GM23338 (cell line): Measurements from ENCODE around the gene SPTB. TPM values are rescaled to one million over a fixed set of nuclear protein-coding genes. Genes with fewer than 3 reads are reported as not detected.

ENCODE experiments used
- ATAC-seq: fragments of 200-7000 bp; cut with Tn5 transposase; 3 replicates; pipeline ENCODE4 v1.9.1; 2020
- DNase-seq: peaks from one replicate; pipeline ENCODE4 v3.0.0-alpha.2; 2015; ENCODE audit warnings: low spot score
- H2AFZ ChIP-seq: fragments of 200-600 bp; sonication (generic); 2 replicates; pipeline ENCODE4 v1.8.0; 2016; ENCODE audit warnings: antibody characterized with exemption, mild to moderate bottlenecking, moderate library complexity
- H3F3A ChIP-seq: fragments of 200-600 bp; sonication (generic); replicated peaks from 2 replicates; pipeline ENCODE4 v1.8.0; 2017; ENCODE audit warnings: antibody characterized with exemption, mixed run types, low read depth
- H3K27ac ChIP-seq: fragments of 200-600 bp; sonication (generic); 2 replicates; pipeline ENCODE4 v1.6.1; 2016; ENCODE audit warnings: low read depth
- H3K27me3 ChIP-seq: fragments of 200-600 bp; sonication (generic); 2 replicates; pipeline ENCODE4 v1.8.0; 2016; ENCODE audit warnings: mild to moderate bottlenecking, mixed run types, moderate library complexity; ENCODE audit not compliant: insufficient read depth
- H3K36me3 ChIP-seq: fragments of 200-600 bp; sonication (generic); 2 replicates; pipeline ENCODE4 v1.8.0; 2016; ENCODE audit warnings: mild to moderate bottlenecking; ENCODE audit not compliant: insufficient read depth
- H3K4me1 ChIP-seq: fragments of 200-600 bp; sonication (generic); 2 replicates; pipeline ENCODE4 v1.8.0; 2016; ENCODE audit warnings: mild to moderate bottlenecking, moderate library complexity; ENCODE audit not compliant: insufficient read depth
- H3K4me2 ChIP-seq: fragments of 200-600 bp; sonication (generic); 2 replicates; pipeline ENCODE4 v1.7.1; 2017; ENCODE audit warnings: mixed run types
- H3K4me3 ChIP-seq: fragments of 200-600 bp; sonication (generic); 2 replicates; pipeline ENCODE4 v1.6.1; 2016; ENCODE audit warnings: mixed run types
- H3K79me2 ChIP-seq: fragments of 200-600 bp; sonication (generic); replicated peaks from 2 replicates; pipeline ENCODE4 v1.8.0; 2017; ENCODE audit warnings: mild to moderate bottlenecking; ENCODE audit not compliant: insufficient read depth
- H3K9me2 ChIP-seq: fragments of 200-600 bp; sonication (generic); 2 replicates; pipeline ENCODE4 v1.8.0; 2017; ENCODE audit not compliant: insufficient read depth
- H4K20me1 ChIP-seq: fragments of 200-600 bp; sonication (generic); replicated peaks from 2 replicates; pipeline ENCODE4 v1.8.0; 2017; ENCODE audit warnings: mild to moderate bottlenecking; ENCODE audit not compliant: insufficient read depth
- H3K27ac Mint-ChIP-seq: 2 replicates; pipeline ENCODE4 v1.8.0; 2020; ENCODE audit warnings: inconsistent platforms, mild to moderate bottlenecking, moderate library complexity, mixed read lengths
- H3K27me3 Mint-ChIP-seq: 3 replicates; pipeline ENCODE4 v1.8.0; 2022; ENCODE audit warnings: low read depth, mild to moderate bottlenecking, moderate library complexity, mixed read lengths, inconsistent platforms; ENCODE audit not compliant: insufficient read depth, poor library complexity
- H3K36me3 Mint-ChIP-seq: 3 replicates; pipeline ENCODE4 v1.8.0; 2021; ENCODE audit warnings: low read depth, mild to moderate bottlenecking, inconsistent platforms, moderate library complexity, mixed read lengths
- H3K4me1 Mint-ChIP-seq: 3 replicates; pipeline ENCODE4 v1.8.0; 2020; ENCODE audit warnings: mild to moderate bottlenecking, inconsistent platforms, mixed read lengths
- H3K4me3 Mint-ChIP-seq: 3 replicates; pipeline ENCODE4 v1.8.0; 2021; ENCODE audit warnings: moderate library complexity, mild to moderate bottlenecking, inconsistent platforms, mixed read lengths
- H3K9me3 Mint-ChIP-seq: 3 replicates; pipeline ENCODE4 v1.8.0; 2020; ENCODE audit warnings: moderate library complexity, mild to moderate bottlenecking, inconsistent platforms, mixed read lengths
- CREB1 ChIP-seq: fragments of 250-450 bp; sonication (Bioruptor Pico); IDR thresholded peaks from 2 replicates; pipeline ENCODE4 v1.5.0; 2020; ENCODE audit warnings: low read depth, mild to moderate bottlenecking, moderate library complexity
- CTCF ChIP-seq, 2 experiments: fragments of 200-600 bp in 1 of 2; sonication (generic) in 1 of 2; conservative IDR thresholded peaks; 2 replicates each; pipeline versions ENCODE4 v1.5.1 to v1.6.1; 2016 to 2017; ENCODE audit warnings: antibody characterized with exemption in 2 of 2, low read depth in 2 of 2, mild to moderate bottlenecking in 2 of 2, moderate library complexity in 1 of 2
- ETS1 ChIP-seq: IDR thresholded peaks from 2 replicates; pipeline ENCODE4 v1.6.1; 2016; ENCODE audit warnings: antibody characterized with exemption
- EZH2 ChIP-seq: fragments of 200-600 bp; sonication (generic); IDR thresholded peaks from one replicate; pipeline ENCODE4 v1.8.0; 2017; ENCODE audit warnings: antibody characterized with exemption, mild to moderate bottlenecking, low read depth; ENCODE audit not compliant: unreplicated experiment
- EZH2phosphoT487 ChIP-seq: fragments of 200-600 bp; sonication (generic); IDR thresholded peaks from one replicate; pipeline ENCODE4 v1.8.1; 2018; ENCODE audit warnings: antibody characterized with exemption; ENCODE audit not compliant: unreplicated experiment
- JUNB ChIP-seq: IDR thresholded peaks from one replicate; pipeline ENCODE4 v1.6.1; 2016; ENCODE audit warnings: antibody characterized with exemption; ENCODE audit not compliant: unreplicated experiment
- NANOG ChIP-seq: IDR thresholded peaks from 2 replicates; pipeline ENCODE4 v1.6.1; 2016; ENCODE audit warnings: antibody characterized with exemption, borderline replicate concordance
- POLR2AphosphoS5 ChIP-seq: IDR thresholded peaks from 2 replicates; pipeline ENCODE4 v1.6.1; 2016; ENCODE audit warnings: antibody characterized with exemption, low read depth
- REST ChIP-seq: IDR thresholded peaks from one replicate; pipeline ENCODE4 v1.6.1; 2018; ENCODE audit warnings: antibody characterized with exemption; ENCODE audit not compliant: unreplicated experiment
- STAT1 ChIP-seq: IDR thresholded peaks from one replicate; pipeline ENCODE4 v1.6.1; 2016; ENCODE audit warnings: antibody characterized with exemption; ENCODE audit not compliant: unreplicated experiment
- ZNF114 ChIP-seq: fragments of 250-450 bp; sonication (Bioruptor Pico); IDR thresholded peaks from 2 replicates; pipeline ENCODE4 v1.5.0; 2020; ENCODE audit warnings: mild to moderate bottlenecking, moderate library complexity
- ZNF331 ChIP-seq: fragments of 250-450 bp; sonication (Bioruptor Pico); IDR thresholded peaks from 2 replicates; pipeline ENCODE4 v1.5.0; 2020; ENCODE audit warnings: low read depth, mild to moderate bottlenecking, moderate library complexity
- polyA plus RNA-seq: library from polyadenylated mRNA; unstranded; fragments of >200 nt; fragmentation: Nextera tagmentation; extraction: Ambion mirVana; gene quantifications from 2 replicates; pipeline ENCODE4 v1.2.1, GENCODE V29; 2016
- total RNA-seq: library from RNA; depleted of rRNA; stranded (reverse); fragments of >200 nt; shearing (Covaris generic); gene quantifications from 2 replicates; pipeline ENCODE4 v1.2.3, GENCODE V29; 2014

The SPTB gene
- total and polyA plus RNA-seq, 2 experiments from 2014 or later = 1.1 to 1.9 TPM

GRCh38 chr14:64816221-64816783, 63.4 kb downstream of the SPTB start:
- ATAC-seq (no peak), DNase-seq (no peak)
- peaks cover 13% of the 10 kb centered on the region for H3K4me1 Mint-ChIP-seq

GRCh38 chr14:64815257-64815656, 64.5 kb downstream of the SPTB start:
- Mint-ChIP-seq H3K4me3 (no peak overlapping the region), H3K9me3 (no peaks in the 10 kb centered on the region), H3K27ac (no peak overlapping the region), H3K27me3 (peaks cover 2% of the 10 kb centered on the region), H3K36me3 (no peaks in the 10 kb centered on the region), H3K4me1 (peaks cover 8% of the 10 kb centered on the region; the same call in 2 of the 3 replicates)
- ATAC-seq (no peak), DNase-seq (no peak)
- H4K20me1 ChIP-seq = no peaks in the 10 kb centered on the region
- H3K9me2 ChIP-seq = no peaks in the 10 kb centered on the region; the same call in 1 of the 2 replicates
- H3F3A ChIP-seq = no peaks in the 10 kb centered on the region
- no peaks in the 10 kb centered on the region for H3K79me2 ChIP-seq
- no peak overlapping the region for H2AFZ ChIP-seq
- H3K27me3 ChIP-seq = no peaks in the 10 kb centered on the region
- H3K4me3 ChIP-seq = no peak overlapping the region
- no peak overlapping the region for H3K4me2 ChIP-seq
- no peak overlapping the region for H3K27ac ChIP-seq
- no peaks in the 10 kb centered on the region for H3K36me3 ChIP-seq
- H3K4me1 ChIP-seq = no peaks in the 10 kb centered on the region; the same call in 1 of the 2 replicates
- TF ChIP-seq POLR2AphosphoS5 = no peak
- TF ChIP-seq STAT1 = no peak
- no peak for TF ChIP-seq ETS1
- TF ChIP-seq EZH2 = no peak
- TF ChIP-seq ZNF331 (CRISPR knock-in tag) = no peak
- TF ChIP-seq ZNF114 (CRISPR knock-in tag) = no peak
- no peak for TF ChIP-seq REST
- no peak for TF ChIP-seq JUNB
- TF ChIP-seq NANOG = no peak
- no peak for TF ChIP-seq EZH2phosphoT487
- TF ChIP-seq CREB1 (CRISPR knock-in tag) = no peak

More at GRCh38 chr14:64816221-64816783, 63.4 kb downstream of the SPTB start:
- peaks cover 2% of the 10 kb centered on the region for H3K27me3 Mint-ChIP-seq
- Histone ChIP-seq H3K9me2 (peaks cover 3% of the 10 kb centered on the region; the same call in 1 of the 2 replicates), H3K4me2 (no peak overlapping the region), H3F3A (no peaks in the 10 kb centered on the region), H3K4me1 (no peaks in the 10 kb centered on the region; the same call in 1 of the 2 replicates), H3K27ac (no peak overlapping the region), H3K27me3 (no peaks in the 10 kb centered on the region), H3K36me3 (no peaks in the 10 kb centered on the region), H3K79me2 (no peaks in the 10 kb centered on the region), H4K20me1 (no peaks in the 10 kb centered on the region), H3K4me3 (no peak overlapping the region), H2AFZ (no peak overlapping the region)
- no peak overlapping the region for H3K4me3 Mint-ChIP-seq
- no peak overlapping the region for H3K27ac Mint-ChIP-seq
- TF ChIP-seq NANOG (no peak), CTCF (conservative IDR thresholded peaks at IDR 0.05; ENCODE audit: low read depth in 2 of 2) (no peak), ZNF114 (CRISPR knock-in tag) (no peak), ETS1 (no peak), EZH2phosphoT487 (no peak), STAT1 (no peak)
- no peaks in the 10 kb centered on the region for H3K9me3 Mint-ChIP-seq
- no peaks in the 10 kb centered on the region for H3K36me3 Mint-ChIP-seq
